ENCODE results near the gene LBX1. TPM values are rescaled to one million over a fixed set of nuclear protein-coding genes. Genes with fewer than 3 reads are reported as not detected.

The LBX1 gene, protein sequence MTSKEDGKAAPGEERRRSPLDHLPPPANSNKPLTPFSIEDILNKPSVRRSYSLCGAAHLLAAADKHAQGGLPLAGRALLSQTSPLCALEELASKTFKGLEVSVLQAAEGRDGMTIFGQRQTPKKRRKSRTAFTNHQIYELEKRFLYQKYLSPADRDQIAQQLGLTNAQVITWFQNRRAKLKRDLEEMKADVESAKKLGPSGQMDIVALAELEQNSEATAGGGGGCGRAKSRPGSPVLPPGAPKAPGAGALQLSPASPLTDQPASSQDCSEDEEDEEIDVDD
- total RNA-seq, result not detected

DNA sequence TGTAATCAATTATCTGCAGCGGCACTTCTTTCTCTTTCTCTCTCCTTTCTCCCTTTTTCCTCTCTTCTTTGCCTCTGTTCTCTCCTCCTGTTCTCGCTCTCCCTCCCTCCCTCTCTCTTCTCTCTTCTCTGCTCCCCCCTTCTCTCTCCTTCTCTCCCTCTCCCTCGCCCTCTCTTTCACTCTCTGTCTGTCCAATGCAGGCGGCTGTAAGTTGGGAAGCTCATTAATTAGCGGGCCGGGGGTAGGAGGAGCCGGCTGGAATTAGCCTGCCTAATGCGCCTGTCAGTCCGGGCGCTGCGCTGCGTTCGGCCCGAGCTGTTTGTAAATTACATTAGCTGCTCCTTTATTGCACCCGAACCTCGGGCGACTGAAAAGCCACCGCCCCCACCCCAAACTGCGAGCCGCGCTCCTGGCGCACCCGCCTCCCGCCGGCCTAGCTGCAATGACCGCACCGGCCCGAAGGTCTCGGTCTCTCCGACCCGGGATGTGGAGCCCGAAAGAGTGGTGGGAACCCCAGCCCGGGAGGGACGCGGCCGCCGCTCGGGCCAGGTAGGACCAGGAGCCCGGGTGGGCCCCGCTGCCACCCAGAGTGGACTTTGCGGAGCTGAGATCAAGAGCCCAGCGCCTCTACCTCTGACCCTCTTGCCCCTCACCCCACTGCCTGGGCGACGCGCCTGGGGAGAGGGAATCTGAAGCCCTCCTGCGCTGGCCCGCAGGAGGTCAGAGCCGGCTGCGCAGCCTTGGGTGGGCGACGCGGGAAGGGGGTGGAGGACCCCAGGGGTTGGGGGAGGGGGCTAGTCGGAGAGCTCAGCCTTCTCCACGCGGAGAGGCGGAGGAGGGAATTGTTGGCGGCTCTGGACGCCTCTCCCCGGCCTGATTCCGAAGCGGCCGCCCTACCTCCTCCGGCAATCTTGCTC is at the start of gene LBX1:
LBX1 (minus strand) TSS at position 198 of the 917 bp plus-strand sequence. CDS start 648 bp downstream, outside the sequence.
- Mint-ChIP-seq H3K36me3 (ENCODE audit: low read depth) (peaks cover 8% of the 10 kb centered on the region), H3K27me3 (peaks cover 77% of the 10 kb centered on the region), H3K4me1 (peaks cover 31% of the 10 kb centered on the region), H3K4me3 (no peak within 1 kb of the TSS), H3K27ac (no peak within 1 kb of the TSS), H3K9me3 (no peaks in the 10 kb centered on the region)
- no peak for DNase-seq
- CTCF ChIA-PET, result interaction anchor here (0.6 to 4.5 kb wide), 3 partner anchors 9 to 521 kb away, joined by 3 to 17 read pairs (median 5); no protein-coding TSS in a partner anchor
- POLR2A ChIA-PET, result interaction anchor here (1.0 kb wide), 1 partner anchor 8 kb away, joined by 3 read pairs; no protein-coding TSS in a partner anchor

DNA sequence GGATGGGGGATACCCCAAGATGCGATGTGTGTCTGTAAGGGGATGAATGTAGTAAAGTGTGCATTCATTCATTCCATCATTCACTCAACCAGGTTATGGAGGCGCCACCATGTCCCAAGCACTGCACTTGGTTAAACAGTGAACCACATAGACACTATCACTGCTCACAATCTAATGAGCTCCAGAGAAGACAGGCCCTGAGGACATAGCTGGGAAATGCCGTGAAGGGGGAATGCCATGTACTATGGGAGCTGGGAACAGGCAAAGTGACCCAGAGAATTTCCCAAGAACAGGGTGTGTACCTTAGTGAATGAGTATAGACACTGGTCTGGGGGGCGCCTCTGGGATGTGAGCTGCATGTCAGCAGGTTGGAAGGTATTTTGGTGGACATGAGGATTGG is 44.5 kb upstream of the LBX1 start:
- DNase-seq, result no peak

DNA sequence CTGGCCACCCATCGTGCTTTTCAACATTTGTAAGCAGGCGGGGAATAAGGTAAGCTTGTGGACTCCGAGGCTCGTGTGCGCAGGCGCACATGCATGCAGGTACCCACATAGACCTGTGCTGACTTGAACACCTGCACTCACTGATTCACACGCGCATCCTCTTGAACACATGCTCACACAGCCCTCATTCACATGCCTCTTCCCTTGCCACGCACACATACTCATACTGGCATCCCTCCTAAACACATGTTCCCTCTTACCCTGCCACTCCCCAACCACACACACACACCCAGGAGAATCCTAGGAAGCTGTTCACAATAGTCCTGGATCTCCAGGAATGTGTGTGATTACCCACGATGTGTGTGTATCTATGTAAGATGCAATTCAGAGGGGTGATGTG is 44.1 kb upstream of the LBX1 start:
- Mint-ChIP-seq H3K4me1 (no peaks in the 10 kb centered on the region), H3K9me3 (no peaks in the 10 kb centered on the region), H3K27ac (no peak overlapping the region), H3K27me3 (peaks cover 24% of the 10 kb centered on the region), H3K36me3 (ENCODE audit: low read depth) (no peaks in the 10 kb centered on the region), H3K4me3 (no peak overlapping the region)
- no peak for DNase-seq
- POLR2A ChIA-PET, result no interaction called here
- CTCF ChIA-PET, result interaction anchor here (1.1 to 2.6 kb wide), 4 partner anchors 168 to 297 kb away, joined by 7 to 13 read pairs (median 10); no protein-coding TSS in a partner anchor

More for the DNA sequence above, 44.5 kb upstream of the LBX1 start:
- POLR2A ChIA-PET, result no interaction called here
- no peak overlapping the region for H3K27ac Mint-ChIP-seq
- H3K4me3 Mint-ChIP-seq, result no peak overlapping the region
- H3K9me3 Mint-ChIP-seq, result no peaks in the 10 kb centered on the region
- H3K4me1 Mint-ChIP-seq, result no peaks in the 10 kb centered on the region
- CTCF ChIA-PET, result interaction anchor here (1.1 to 2.6 kb wide), 3 partner anchors 168 to 297 kb away, joined by 7 to 13 read pairs (median 11); no protein-coding TSS in a partner anchor
- peaks cover 24% of the 10 kb centered on the region for H3K27me3 Mint-ChIP-seq
- no peaks in the 10 kb centered on the region for H3K36me3 Mint-ChIP-seq (ENCODE audit: low read depth)

DNA sequence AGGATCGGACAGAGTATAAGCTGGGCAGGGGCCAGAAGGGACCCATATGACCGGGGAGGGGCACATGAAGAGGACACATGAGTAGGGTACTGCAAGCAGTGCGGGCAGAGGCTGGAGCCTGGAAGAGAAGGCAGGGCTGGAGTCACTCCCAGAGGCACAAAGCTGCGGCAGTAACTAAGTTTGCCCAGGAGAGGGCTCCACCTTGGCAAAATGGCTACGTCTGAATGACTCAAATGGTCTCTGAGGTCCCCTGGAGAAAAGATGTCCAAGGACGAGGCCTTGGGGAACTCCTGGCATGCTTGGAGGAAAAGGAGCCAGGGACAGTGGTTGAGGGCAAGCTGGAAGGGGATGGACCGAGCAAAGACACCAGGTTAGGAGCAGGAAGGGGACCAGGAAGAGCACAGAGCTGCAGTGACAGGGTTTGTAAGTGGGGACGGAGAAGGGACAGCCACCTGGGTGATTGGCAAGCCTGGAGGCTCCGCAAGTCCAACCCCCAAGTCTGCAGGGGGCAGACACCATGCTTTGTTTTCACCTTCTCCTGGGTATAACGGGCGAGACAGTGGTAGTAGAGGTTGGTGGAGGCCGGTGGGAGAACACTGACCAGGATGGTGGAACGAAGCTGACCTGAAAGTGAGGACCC is 43.1 kb upstream of the LBX1 start:
- CTCF ChIA-PET, result interaction anchor here (0.5 to 2.6 kb wide), 13 partner anchors 14 to 505 kb away, joined by 3 to 13 read pairs (median 4); no protein-coding TSS in a partner anchor

DNA sequence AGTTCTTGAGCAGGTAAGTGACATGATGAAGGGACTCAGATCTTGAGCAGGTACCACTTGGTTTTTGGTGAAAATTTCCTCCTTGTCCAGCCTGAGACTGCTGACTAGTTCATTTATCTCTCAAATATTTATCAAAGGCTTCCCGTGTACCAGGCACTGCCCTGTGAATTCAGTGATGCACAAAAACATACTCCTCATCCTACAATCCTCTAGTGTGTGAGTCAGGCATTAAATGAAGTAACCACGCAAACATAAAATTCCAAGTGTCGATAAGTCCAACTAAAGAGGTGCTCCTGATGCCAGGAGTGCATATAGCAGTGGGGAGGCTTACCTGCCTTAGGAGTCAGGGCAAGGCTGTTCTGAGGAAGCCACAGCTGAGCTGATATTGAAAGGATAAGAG is 41.5 kb upstream of the LBX1 start:
- Mint-ChIP-seq H3K36me3 (ENCODE audit: low read depth) (no peaks in the 10 kb centered on the region), H3K4me3 (no peak overlapping the region), H3K9me3 (no peaks in the 10 kb centered on the region), H3K27ac (no peak overlapping the region), H3K4me1 (no peaks in the 10 kb centered on the region), H3K27me3 (peaks cover 20% of the 10 kb centered on the region)
- ChIA-PET POLR2A (no interaction called here), CTCF (interaction anchor here (1.0 kb wide), 1 partner anchor 251 kb away, joined by 3 read pairs; no protein-coding TSS in a partner anchor)
- no peak for DNase-seq

More for the DNA sequence above, 43.1 kb upstream of the LBX1 start:
- H3K4me1 Mint-ChIP-seq, result no peaks in the 10 kb centered on the region
- no peaks in the 10 kb centered on the region for H3K9me3 Mint-ChIP-seq
- H3K36me3 Mint-ChIP-seq (ENCODE audit: low read depth), result no peaks in the 10 kb centered on the region
- peak; percentile 66 for DNase-seq
- peaks cover 24% of the 10 kb centered on the region for H3K27me3 Mint-ChIP-seq
- H3K4me3 Mint-ChIP-seq, result no peak overlapping the region
- POLR2A ChIA-PET, result no interaction called here
- no peak overlapping the region for H3K27ac Mint-ChIP-seq

DNA sequence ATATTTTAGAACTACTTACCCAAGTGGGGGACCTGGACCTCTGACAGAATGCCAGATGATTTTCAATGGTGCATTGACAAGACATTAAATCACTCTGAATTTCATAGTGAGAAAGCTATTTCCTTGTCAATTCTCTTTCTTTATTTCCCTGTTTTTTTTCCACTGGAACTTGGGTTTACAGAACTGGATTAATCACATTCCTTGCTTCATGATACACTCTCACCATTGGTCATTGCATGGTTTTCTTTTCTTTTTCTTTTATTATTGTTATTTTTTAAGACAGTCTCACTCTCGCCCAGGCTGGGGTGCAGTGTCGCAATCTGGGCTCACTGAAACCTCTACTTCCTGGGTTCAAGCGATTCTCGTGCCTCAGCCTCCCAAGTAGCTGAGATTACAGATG is 38.5 kb upstream of the LBX1 start:
- H3K36me3 Mint-ChIP-seq (ENCODE audit: low read depth), result no peaks in the 10 kb centered on the region
- no peak for DNase-seq
- no peak overlapping the region for H3K27ac Mint-ChIP-seq
- H3K4me3 Mint-ChIP-seq, result no peak overlapping the region
- ChIA-PET POLR2A (no interaction called here), CTCF (no interaction called here)
- H3K9me3 Mint-ChIP-seq, result no peaks in the 10 kb centered on the region
- no peaks in the 10 kb centered on the region for H3K4me1 Mint-ChIP-seq
- peaks cover 21% of the 10 kb centered on the region for H3K27me3 Mint-ChIP-seq

DNA sequence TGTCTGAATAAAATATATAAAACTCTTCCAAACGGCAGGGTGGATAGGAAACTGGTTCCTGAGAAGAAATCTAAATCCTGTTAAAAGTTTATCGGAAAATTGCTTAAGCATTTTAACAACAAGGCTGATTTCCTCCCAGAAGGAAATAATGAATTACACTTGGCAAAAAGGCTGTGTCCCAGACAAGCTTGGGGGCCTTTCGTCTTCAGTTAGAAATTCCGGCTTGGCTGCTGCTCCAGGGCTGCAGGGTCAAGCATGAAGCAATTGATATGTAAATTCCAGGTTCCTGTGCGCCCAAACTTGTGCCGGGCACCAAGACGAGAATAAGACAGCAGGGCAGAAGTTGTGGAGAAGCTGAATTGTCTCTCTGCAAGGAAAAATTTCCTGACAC is 38.0 kb upstream of the LBX1 start:
- H3K27ac Mint-ChIP-seq, result no peak overlapping the region
- H3K9me3 Mint-ChIP-seq, result no peaks in the 10 kb centered on the region
- ChIA-PET CTCF (no interaction called here), POLR2A (no interaction called here)
- H3K4me1 Mint-ChIP-seq, result no peaks in the 10 kb centered on the region
- H3K27me3 Mint-ChIP-seq, result peaks cover 23% of the 10 kb centered on the region
- no peak for DNase-seq
- H3K4me3 Mint-ChIP-seq, result no peak overlapping the region
- no peaks in the 10 kb centered on the region for H3K36me3 Mint-ChIP-seq (ENCODE audit: low read depth)

DNA sequence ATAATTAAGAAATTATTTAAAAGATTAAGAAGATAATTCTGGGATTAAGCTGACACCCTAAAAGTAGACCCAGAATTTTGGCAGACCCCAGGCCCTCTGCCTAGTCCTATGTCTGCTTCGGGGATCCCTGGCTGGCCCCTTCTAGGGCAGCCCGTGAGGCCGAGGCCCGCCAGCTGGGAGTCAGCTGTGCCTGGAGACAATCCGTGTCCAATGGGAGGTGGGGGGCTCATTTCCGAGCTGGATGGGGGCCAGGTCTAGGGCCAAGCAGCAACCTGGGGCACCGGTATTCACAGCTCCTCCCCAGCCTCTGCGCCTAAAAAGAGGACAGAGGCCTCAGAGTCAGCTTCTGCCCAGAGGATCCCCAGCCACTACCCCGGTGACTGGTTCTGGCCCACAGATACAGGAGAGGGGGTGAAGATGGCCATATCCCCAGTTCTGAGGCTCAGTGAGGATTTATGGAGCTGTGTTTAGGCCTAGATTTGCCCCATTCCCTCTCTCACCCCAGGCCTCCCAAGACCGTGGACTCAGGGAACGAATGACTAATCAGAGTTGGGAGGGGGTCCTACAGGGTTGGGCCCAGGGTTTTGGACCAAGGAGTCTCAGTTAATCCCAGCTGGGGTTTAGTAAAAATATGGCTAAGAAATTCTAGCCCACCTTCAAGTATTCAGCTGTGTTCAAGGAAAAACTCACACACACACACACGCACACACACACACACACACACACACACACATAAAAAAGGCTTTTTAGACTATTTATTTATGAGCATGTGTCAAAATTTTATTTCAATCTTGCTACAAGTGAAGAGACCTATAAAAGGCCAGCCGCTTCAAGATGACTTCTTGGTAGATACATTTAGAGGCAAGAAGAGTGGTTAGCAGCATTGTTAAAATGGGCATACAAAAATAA is 37.4 kb upstream of the LBX1 start:
- Mint-ChIP-seq H3K27ac (no peak overlapping the region), H3K4me1 (no peaks in the 10 kb centered on the region), H3K4me3 (no peak overlapping the region), H3K9me3 (no peaks in the 10 kb centered on the region), H3K27me3 (peaks cover 22% of the 10 kb centered on the region), H3K36me3 (ENCODE audit: low read depth) (no peaks in the 10 kb centered on the region)
- ChIA-PET POLR2A (no interaction called here), CTCF (interaction anchor here (0.7 kb wide), 1 partner anchor 127 kb away, joined by 3 read pairs; no protein-coding TSS in a partner anchor)
- no peak for DNase-seq

DNA sequence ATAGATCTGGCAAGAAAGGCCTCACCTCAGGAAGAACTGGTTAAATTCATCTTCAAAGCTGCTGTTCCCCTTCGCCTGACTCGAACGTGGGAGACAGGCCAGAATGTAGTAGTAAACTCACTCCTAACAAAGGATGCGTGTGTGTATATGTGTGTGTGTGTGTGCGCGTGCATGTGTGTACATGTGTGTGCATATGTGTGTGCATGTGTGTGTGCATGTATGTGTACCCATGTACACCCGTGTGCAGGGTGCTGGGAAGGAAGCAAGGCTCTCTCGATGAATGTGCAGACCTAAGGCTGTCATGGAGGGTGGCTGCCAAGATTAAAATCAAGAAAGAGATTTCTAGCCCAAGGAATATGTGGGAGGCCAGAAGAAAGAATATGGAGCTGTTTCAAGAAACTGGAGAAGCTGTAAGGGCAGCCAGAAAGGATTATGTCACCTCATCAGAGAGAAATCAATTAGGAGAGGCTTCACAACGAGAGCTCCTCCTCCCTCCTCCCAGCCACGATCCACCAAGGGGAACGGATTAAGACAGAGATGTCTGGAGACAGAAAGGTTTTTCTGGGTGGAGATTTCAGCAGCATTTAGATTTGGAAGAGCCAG is 34.0 kb upstream of the LBX1 start:
- H3K4me1 Mint-ChIP-seq, result no peaks in the 10 kb centered on the region
- no peak overlapping the region for H3K4me3 Mint-ChIP-seq
- H3K27ac Mint-ChIP-seq, result no peak overlapping the region
- CTCF ChIA-PET, result no interaction called here
- DNase-seq, result no peak
- H3K9me3 Mint-ChIP-seq, result no peaks in the 10 kb centered on the region
- no peaks in the 10 kb centered on the region for H3K36me3 Mint-ChIP-seq (ENCODE audit: low read depth)
- POLR2A ChIA-PET, result no interaction called here
- peaks cover 20% of the 10 kb centered on the region for H3K27me3 Mint-ChIP-seq

DNA sequence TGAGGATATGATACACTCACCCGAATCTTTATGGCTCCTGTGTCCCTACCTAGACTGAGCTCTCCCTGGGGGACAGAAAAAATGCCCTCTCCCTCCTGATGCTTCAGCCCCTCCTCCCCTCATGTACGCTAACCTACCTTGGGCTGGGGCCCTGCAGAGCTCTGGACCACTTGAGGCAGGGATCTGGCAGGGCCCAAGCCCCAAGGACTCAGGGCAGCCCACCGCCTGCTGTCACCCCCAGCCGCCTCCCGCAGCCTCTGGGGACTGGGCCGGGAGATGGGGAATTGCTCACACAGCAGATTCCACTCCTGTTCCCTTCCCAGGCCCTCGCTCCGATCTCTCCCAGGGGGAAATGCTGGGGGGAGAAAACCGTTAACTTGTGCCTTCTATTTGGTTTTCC is 32.9 kb upstream of the LBX1 start:
- no peak for DNase-seq
- ChIA-PET POLR2A (no interaction called here), CTCF (no interaction called here)
- Mint-ChIP-seq H3K4me3 (no peak overlapping the region), H3K36me3 (ENCODE audit: low read depth) (no peaks in the 10 kb centered on the region), H3K4me1 (no peaks in the 10 kb centered on the region), H3K9me3 (no peaks in the 10 kb centered on the region), H3K27ac (no peak overlapping the region), H3K27me3 (peaks cover 23% of the 10 kb centered on the region)

DNA sequence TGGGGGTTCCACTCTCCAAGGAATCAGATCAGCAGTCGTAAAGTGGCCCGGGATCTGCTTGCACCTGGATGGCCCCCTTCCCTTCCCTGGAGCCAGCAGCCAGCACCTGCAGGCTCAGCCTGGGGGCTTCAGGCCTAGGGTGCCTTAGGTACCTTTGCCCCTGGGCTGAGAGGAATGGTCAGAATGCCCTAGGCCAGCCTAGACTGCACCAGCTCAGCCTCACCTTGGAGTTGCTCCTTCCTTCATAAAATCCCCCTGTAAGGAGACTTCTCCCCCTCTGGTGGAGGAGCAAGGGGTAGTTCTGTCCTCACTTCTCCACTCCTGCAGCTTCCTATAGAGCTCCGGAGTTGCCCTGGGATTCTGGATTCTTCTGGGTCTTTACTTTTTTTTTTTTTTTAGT is 32.4 kb upstream of the LBX1 start:
- Mint-ChIP-seq H3K4me1 (no peaks in the 10 kb centered on the region), H3K9me3 (no peaks in the 10 kb centered on the region), H3K4me3 (no peak overlapping the region), H3K27me3 (peaks cover 23% of the 10 kb centered on the region), H3K27ac (no peak overlapping the region), H3K36me3 (ENCODE audit: low read depth) (no peaks in the 10 kb centered on the region)
- no peak for DNase-seq
- ChIA-PET POLR2A (no interaction called here), CTCF (no interaction called here)
